Measurements from ENCODE around the gene MARCHF7.

DNA sequence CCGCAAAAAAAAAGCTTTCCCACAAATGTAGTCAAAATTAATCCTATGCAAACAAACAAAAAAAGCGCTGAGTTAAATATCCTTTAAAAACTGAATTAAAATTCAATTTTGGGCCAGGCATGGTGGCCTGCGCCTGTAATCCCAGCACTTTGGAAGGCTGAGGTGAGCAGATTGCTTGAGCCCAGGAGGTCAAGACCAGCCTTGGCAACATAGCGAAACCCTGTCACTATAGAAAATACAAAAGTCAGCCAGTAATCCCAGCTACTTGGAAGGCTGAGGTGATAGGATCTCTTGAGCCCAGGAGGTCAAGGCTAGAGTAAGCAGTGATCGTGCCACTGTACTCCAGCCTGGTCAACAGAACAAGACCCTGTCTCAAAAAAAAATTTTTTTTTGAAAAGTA, 8.8 kb upstream of the MARCHF7 start:
- TF ChIP-seq ZNF530 (CRISPR knock-in tag; IDR thresholded peaks at IDR 0.05; ENCODE audit: low read depth) = no peak
- no peak for TF ChIP-seq EZH2 (conservative IDR thresholded peaks at IDR 0.05; ENCODE audit: low read depth, low read length)
- TF ChIP-seq, protein P1, sequence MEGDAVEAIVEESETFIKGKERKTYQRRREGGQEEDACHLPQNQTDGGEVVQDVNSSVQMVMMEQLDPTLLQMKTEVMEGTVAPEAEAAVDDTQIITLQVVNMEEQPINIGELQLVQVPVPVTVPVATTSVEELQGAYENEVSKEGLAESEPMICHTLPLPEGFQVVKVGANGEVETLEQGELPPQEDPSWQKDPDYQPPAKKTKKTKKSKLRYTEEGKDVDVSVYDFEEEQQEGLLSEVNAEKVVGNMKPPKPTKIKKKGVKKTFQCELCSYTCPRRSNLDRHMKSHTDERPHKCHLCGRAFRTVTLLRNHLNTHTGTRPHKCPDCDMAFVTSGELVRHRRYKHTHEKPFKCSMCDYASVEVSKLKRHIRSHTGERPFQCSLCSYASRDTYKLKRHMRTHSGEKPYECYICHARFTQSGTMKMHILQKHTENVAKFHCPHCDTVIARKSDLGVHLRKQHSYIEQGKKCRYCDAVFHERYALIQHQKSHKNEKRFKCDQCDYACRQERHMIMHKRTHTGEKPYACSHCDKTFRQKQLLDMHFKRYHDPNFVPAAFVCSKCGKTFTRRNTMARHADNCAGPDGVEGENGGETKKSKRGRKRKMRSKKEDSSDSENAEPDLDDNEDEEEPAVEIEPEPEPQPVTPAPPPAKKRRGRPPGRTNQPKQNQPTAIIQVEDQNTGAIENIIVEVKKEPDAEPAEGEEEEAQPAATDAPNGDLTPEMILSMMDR (CRISPR knock-in tag; IDR thresholded peaks at IDR 0.05) = no peak
